GM23248 (cell line): ENCODE measurements around the gene NIPBL.

Source experiments
- EZH2 ChIP-seq: fragments of 200-600 bp; sonication (generic); IDR thresholded peaks from 2 replicates; pipeline ENCODE4 v1.6.1; 2018; ENCODE audit warnings: antibody characterized with exemption, mild to moderate bottlenecking; ENCODE audit not compliant: insufficient read depth, poor library complexity, severe bottlenecking
- EZH2phosphoT487 ChIP-seq: fragments of 200-600 bp; sonication (generic); IDR thresholded peaks from 2 replicates; pipeline ENCODE4 v1.6.1; 2018; ENCODE audit warnings: antibody characterized with exemption, moderate library complexity, mild to moderate bottlenecking, low read depth; ENCODE audit not compliant: insufficient read depth

DNA sequence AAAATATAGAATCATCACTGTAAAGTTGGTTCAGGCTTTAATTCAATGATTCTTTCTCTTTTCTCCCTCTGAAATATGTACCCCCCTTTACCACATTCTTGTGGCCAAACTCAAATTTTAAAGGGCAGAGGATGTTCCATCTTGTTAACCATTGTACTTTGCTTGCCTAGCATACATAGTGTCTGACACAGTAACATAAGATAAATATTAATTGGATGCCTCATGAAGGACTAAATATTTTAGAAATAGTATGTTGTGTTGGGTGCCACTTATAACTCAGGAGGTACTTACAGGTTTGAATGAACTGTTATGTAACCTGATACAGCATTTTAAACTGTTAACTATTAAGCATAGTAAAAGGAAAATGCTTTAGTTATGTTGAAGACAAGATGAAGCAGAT is 71.5 kb downstream of the NIPBL start:
- no peak for TF ChIP-seq EZH2
- TF ChIP-seq EZH2phosphoT487 = no peak
